Activated CD8-positive, alpha-beta memory T cell treated with anti-CD3 and anti-CD28 coated beads for 1 hour (primary cell): Measurements from ENCODE around the gene PTCHD4.
"Not testable (repeated sequence)": the region's sequence is repeated elsewhere in the genome, so short reads cannot be mapped to it uniquely, and the experiment has no call there.

Experiments used
- DNase-seq, 2 donors: peaks; one replicate each; pipeline ENCODE4 v3.0.0-alpha.2; 2020; ENCODE audit warnings: low read depth in 1 of 2; ENCODE audit errors: extremely low read depth in 1 of 2

Gene PTCHD4

DNA sequence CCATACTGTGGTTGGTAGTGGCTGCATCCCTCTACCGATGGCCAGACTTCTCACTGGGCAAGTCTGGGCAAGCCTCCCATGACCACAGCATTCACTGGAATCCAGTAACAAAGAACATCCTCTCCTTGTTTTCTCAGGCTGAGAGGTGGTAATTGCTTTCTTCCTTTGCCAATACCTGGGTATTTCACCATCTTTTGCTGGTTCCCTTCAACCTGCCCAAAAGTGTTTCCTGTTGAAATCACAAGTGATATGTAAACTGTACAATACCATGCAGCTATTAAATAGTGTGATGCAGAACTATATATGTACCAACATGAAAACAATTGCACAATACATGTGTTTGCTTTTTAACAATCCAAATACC is at the start of gene PTCHD4:
PTCHD4 (minus strand) TSS at position 55 of the 364 bp plus-strand sequence. CDS start 42,240 bp downstream, outside the sequence.
- DNase-seq, result no peak

DNA sequence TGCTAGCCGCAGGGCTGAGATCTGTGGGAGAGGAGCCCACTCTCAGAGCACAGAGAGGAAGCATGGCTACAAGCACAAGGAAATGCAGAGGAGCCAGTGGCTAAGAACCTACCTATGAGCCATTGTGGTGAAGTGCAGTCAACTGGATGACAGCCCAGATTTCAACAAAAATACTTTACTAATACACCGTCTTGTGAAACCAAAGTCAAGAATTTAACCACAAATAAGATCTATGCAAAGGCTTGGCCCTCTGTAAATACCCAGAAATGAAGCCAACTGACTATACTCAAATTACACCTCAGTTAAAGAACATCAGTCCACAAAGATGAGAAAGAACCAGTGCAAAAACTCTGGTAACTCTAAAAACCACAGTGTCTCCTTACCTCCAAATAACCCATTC is 40.1 kb upstream of the PTCHD4 start:
- no peak for DNase-seq

DNA sequence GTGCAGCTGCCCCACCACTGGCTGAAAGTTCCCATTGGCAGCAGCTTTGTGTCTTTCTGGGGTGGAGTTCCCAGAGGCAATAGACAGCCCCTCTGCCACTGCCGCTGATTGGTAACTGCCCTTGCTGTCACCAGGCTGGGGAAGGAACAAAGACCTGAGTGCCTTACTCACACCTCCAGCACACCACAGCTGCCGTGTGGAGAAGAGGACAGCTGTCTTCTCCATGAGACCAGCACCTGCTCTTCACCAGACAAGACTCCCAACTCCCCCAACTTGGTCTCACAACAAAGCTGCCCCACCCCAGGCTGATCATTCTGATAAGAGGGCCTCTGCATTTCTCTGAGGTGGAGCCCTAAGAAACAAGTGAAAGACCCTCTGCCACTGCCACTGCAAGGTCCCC is 39.7 kb upstream of the PTCHD4 start:
- DNase-seq, result no peak

DNA sequence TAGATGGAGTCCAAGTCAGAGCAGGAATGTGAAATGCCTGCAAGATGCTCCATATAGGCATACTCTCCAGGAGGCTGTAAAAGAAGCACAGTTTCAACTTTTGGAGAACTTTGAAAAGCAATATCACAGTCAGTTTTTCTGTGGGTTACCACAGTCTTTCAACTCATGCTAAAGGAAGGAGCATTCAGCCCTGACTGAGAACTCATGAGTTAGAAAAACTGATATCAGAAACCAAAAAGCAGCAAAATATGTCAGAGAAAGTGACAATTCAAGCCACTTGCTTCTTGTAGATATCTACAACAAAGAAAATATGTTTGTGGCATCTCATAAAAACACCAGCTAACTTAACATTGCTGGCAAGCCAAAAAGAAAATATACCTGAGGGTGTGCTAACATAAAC is 36.1 kb upstream of the PTCHD4 start:
- DNase-seq, result no peak

DNA sequence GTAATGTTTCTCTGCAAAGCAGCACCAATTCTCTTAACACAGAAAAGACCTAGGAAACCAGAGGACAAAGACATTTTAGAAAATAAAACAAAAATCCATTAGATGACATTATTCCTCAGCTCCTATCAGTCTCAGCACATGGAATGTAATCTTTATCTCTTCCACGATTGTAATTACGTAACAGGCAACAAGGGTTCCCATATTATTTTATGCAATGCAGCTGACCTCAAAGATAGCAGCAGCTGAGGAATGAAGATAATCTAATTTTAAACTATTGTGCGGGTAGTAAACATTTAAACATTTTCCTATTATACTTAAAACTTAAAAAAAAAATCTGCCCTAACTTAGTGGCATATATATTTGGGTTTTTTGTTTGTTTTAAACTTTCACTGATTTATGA is 33.0 kb upstream of the PTCHD4 start:
- no peak for DNase-seq

DNA sequence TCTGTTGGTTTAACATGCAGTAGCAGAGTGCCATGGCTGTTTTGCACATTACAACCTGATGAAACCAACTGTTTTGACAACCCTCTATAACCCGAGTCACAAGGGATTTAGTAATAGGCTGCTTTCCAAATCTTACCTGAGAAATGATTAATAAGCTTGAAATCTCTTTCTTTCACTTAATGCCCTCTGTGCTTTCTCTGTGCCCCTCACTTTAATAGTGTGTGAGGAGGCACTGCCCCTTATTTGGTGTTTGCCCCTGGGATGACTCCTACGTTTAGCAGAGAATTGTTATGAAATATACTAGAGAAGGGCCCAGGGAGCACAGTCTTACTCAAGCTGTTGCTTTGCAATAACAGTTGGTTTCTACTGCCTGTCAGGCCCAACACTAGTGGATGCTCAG is 31.0 kb upstream of the PTCHD4 start:
- DNase-seq, result no peak

DNA sequence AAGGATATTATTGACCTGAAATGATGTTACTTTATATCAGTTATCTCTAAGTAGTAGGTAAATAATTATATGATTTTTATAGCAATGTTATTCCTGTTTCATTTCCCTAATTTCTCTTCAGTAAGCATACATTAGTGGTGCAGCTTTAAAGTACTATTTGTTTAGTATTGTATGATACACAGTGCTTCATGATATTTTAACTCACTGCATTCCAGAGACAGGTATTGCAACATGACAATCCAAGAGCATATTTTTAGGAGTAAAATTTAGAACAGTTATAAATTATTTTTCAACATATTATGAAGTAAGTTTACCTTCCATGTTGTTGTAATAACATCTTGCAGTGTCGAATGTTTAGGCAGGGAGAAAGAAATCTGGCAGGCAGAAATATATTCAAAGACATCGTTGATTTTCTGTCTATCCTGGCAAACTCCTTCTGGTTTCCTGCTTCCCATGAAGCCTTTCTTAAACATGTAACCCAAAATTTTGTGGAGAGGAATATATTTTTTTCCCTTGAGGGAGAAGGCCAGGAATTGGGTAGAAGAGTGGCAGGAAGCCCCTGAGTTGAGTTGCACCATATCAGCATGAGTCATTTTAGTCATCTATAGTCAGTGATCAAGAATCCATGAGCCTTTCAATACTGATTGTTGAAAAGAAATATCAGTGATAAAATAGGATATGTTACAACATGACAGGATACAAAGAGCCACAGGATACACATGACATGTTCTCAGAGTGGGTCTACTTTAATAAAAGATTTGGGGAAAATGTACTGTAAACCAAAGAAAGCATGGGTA is 29.0 kb upstream of the PTCHD4 start:
- DNase-seq, result no peak

DNA sequence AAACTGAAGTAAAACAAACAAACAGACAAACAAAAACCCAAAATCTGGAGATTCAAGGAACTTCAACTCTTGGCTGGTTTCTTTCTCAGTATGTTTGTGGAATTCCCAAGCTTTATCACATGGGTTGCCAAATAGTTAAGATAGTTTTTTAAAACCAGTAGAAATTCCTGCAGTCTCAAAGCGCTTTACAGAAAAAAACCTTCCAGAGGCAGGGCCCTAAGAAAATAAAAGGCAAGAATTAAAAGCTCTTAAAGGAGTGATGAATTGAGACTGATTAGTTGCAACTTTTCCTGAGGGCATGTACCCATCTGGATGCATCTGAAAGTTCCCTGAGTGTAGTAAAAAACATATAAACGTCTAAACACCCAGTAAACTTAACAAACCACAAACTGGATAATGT is 25.9 kb upstream of the PTCHD4 start:
- DNase-seq, result no peak

DNA sequence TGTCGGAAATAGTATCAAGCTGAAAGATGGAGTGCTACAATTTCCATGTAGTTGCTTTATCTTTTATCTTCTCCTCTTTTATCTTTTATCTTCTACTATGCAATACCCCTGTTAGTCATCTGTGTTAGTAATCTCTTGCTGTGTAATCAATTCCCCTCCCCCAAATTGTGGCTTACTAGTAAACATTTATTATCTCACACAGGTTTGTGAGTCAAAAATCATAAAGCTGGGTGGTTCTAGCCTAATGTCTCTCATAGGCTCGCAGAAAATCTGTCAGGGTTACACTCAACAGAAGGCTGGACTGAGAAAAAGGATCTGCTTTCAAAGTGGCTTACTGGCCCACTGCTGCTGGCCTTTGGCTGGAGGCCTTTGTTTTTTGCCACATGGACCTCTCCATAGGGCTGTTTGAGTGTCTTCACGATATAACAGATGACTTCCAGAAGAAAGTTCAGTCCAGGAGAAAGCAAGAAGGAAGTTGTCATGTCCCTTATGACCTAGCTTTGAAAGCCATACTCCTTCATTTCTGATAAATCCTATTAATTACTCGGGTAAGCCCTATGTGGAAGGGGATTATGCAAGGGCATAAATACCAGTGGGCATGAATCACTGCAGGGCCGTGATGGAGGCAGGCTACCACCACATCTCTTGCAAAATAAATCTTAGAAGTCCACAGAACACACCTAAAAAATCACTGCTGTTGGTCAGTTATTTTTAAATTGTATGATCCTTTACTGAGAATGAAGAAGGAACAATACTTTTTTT is 24.5 kb upstream of the PTCHD4 start:
- no peak for DNase-seq

DNA sequence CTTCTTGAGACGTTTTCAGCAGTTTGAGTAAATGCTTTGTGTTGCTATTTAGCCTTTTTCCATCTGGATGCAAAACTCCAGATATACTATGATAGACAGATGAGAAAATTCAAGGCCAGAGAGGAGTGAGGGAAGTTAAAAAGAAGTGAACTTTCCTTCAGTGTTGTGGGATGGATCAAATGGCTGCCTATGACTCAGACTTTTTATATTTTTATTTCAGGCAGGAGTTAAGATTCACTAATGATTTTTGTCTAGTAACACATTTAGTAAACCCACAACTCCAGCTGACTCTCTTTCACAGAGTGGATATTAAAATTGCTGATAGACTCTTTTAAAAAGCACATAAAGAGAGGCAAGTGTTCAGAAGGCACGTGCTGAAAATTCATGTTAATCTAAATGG is 23.2 kb upstream of the PTCHD4 start:
- no peak for DNase-seq

DNA sequence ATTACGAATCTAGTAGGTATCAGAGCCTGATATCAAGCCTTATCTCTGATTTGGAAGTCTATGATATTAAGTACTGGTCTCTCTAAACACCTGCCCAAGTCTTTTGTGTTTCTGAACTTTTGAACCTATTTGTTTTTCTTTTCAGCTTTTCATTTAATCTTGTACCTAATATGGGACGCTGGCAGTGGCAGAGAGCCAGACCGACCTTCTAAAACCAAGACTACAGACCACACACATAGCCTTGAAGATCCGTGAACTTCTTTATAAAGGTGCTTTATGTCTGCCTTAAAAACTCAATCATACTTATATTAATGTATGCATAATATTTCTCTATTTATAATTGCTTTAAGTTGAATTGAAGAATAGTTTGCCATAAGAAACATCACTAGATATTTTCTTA is 12.6 kb upstream of the PTCHD4 start:
- DNase-seq, result no peak

DNA sequence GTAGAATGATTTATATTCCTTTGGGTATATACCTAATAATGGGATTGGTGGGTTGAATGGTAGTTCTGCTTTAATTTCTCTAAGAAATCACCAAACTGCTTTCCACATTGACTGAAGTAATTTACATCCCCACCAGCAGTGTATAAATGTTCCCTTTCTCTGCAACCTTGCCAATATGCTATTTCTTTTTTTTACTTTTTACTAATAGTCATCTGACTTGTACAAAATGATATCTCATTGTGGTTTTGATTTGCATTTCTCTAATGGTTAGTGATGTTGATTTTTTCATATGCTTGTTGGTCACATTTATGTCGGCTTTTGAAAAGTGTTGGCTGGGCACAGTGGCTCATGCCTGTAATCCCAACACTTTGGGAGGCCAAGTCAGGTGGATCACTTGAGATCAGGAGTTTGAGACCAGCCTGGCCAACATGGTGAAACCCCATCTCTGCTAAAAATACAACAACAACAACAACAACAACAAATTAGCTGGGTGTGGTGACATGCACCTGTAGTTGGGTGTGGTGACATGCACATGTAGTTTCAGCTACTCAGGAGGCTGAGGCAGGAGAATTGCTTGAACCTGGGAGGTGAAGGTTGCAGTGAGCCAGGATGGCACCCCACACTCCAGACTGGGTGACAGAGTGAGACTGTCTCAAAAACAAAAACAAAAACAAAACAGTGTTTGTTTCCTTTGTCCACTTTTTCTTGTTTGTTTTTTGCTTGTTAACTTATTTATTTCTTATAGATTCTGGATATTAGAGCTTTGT is 11.2 kb upstream of the PTCHD4 start:
- not testable (repeated sequence) for DNase-seq

DNA sequence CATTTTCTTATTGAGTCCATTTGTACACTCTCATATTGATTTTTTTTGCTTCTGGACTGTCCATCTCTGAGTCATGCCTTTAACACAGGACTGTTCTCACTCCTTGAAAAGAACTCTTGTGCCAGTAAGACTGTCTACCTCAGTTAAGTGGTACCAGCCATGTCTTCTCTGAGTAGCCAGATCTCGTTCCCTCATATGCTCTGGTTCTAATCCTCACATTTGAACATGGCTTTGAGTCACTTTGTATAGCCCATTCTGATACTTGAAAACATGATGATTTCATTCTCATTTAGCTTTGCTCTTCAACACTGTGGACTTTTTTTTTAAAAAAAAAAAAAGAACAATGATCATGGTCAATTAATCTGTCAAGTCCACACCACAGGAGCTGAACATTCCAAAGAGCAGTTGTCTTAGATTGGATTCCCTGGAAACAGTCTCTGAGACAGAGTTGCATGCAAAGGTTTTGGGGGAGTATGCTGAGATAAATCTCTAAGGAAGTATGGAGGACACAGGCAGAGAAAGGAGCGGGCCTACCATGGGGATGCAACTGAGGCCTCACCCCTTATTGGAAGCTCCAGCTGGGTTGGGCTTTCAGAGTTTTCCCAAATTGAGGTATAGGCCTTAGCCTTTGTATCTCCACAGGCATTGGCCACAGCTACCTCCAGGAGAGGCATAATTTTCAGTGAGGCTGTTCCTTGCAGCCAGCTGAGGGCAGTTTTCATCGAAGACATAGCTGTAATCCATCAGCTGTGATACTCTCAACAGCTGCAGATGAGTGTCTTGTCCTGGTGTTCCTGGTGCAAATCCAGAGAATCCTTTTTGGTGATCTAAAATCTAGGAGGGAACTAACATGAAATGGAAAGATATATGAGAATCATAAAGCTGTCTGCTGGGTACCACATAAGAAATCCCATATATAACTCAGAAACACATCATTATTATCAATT is 6.0 kb upstream of the PTCHD4 start:
- no peak for DNase-seq

DNA sequence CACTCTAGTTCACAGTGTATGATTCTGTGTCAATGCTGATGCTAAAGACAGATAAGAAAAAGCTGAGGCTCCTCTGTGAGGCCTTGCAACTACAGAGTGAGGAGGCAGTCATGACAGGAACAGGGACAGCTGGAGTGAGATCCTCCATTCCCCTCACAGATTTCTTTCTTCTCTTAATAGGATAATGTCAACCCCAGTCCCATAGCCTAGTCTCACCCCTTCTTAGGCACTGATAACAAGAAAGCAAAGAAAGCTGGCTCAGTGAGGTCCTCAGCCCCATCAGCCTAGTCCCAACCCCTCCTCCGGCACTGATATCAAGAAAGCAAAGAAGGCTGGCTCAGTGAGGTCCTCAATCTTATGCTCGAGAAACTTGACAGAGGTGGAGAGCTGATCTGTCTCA is 2.1 kb upstream of the PTCHD4 start:
- no peak for DNase-seq

DNA sequence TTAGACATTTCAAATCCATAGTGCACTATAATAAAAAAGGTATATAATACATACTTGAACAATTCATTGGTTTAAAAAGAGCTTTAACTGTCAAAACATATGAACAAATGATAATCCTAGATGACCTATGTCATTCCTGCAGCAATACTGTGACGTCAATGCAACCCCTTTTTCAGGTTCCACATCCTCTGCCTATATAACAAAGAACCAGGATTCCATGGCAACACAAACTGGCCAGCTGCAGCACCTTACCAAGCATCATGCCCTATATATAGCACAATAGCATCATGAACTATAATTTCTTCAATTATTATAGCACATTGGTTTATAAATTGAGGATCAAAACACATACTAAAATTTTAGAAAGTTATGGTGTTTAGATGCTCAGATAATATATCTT is 578 bp upstream of the PTCHD4 start:
- no peak for DNase-seq

DNA sequence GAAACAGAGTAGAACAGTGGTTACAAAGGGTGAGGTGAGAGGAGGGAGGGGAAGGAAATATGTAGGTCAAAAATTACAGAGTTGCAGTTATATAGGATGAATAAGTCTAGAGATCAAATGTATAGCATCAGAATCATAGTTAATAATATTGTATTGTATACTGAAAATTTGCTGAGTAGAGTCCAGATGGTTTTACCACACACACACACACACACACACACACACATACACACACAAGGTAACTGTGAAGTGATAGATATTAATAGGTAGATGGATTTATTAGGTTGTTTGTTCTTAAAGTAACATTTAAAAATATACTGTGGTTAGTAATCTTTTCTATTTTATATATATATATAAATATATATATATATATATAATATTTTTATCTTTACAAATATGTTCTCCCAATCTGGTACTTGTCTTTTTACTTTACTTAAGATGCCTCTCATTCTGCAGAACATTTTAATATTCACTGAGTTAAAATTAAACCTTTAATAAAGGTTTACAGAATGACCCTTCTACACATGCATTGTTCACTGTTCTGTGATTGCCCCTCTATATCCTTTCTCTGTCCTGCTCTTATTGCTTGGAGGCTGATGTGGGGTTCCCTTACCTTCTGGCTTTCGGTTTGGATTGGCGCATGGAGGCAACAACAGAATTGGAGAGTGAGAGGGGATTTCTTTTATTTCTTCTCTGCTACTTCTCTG is 408 bp downstream of the PTCHD4 start:
- DNase-seq, result no peak

DNA sequence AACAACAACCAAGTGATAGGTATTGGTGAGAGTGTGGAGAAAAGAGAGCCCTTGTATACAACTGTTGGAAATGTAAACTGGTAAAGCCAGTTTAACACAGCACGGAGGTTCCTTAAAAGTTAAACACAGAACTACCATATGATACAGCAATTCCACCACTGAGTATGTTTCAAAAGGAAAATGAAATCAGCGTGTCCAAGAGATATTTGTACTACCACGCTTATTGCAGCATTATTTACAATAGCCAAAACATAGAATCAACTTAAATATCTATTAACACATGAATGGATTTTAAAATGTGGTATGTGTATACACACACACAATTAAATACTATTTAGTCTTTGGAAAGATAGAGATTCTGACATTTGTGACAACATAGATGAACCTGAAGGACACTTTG is 1.1 kb downstream of the PTCHD4 start:
- DNase-seq, result no peak

DNA sequence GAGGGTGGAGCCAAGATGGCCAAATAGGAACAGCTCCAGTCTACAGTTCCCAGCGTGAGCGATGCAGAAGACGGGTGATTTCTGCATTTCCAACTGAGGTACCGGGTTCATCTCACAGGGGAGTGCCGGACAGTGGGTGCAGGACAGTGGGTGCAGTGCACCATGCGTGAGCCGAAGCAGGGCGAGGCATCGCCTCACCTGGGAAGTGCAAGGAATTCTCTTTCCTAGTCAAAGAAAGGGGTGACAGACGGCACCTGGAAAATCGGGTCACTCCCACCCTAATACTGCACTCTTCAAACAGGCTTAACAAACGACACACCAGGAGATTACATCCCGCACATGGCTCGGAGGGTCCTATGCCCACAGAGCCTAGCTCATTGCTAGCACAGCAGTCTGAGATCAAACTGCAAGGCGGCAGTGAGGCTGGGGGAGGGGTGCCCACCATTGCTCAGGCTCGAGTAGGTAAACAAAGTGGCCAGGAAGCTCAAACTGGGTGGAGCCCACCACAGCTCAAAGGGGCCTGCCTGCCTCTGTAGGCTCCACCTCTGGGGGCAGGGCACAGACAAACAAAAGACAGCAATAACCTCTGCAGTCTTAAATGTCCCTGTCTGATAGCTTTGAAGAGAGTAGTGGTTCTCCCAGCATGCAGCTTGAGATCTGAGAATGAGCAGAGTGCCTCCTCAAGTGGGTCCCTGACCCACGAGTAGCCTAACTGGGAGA is 8.4 kb downstream of the PTCHD4 start:
- not testable (repeated sequence) for DNase-seq

DNA sequence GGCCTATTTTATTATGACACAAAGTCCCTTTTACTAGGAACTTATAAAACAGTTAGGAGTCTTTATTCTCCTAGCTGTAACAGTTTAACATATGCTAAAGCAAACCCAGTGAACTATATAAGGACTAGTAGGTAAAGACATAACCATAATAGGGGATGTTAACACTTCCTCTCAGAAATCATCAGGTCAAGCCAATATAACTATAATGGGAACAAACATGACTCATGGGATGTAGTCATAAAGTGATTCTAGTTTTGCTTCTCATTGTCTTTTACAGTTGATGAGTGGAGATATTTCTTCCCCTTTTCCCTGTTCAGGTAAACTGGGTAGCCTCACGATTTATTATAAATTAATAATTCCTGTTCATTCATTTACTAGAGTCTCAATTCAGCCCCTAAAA is 9.7 kb downstream of the PTCHD4 start:
- no peak for DNase-seq

DNA sequence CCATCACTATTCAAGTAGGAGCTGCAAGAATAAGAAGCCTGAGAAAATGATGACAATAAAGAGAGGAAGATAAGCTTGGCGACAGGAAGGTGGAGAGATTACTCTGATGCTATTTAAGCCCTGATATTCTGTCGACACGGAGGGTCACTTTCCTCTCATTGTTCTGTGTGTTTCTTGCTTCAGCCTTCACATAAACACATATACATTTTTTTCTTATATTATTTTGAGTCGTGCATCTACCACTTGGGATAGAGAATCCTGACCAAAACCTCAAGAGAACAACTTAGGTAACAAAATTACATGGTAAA is 10.5 kb downstream of the PTCHD4 start:
- DNase-seq, result no peak
